ENCODE measurements around the gene CCDC12.

CCDC12 gene

GRCh38 chr3:46898321-46899150 lies 78.0 kb downstream of the CCDC12 start:
- no peak for DNase-seq (ENCODE audit: insufficient read length, low spot score)
- no peak for FAIRE-seq

DNA sequence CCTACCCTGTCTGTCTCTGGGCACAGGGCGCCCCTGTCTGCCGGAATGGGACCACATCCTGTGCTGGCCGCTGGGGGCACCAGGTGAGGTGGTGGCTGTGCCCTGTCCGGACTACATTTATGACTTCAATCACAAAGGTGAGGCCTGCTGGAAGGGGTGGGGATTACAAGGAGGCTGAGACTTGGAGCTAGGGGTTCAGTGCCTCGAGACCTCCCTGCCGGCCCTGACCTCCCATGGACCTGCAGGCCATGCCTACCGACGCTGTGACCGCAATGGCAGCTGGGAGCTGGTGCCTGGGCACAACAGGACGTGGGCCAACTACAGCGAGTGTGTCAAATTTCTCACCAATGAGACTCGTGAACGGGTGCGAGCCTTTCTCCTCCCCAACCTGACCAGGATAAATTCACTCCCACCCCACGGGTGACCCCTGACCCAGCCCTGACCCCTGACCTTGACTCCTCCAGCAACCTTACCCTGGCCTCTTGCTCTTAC lies 78.7 kb downstream of the CCDC12 start:
- DNase-seq (ENCODE audit: insufficient read length, low spot score) (no peak), FAIRE-seq (no peak)

DNA sequence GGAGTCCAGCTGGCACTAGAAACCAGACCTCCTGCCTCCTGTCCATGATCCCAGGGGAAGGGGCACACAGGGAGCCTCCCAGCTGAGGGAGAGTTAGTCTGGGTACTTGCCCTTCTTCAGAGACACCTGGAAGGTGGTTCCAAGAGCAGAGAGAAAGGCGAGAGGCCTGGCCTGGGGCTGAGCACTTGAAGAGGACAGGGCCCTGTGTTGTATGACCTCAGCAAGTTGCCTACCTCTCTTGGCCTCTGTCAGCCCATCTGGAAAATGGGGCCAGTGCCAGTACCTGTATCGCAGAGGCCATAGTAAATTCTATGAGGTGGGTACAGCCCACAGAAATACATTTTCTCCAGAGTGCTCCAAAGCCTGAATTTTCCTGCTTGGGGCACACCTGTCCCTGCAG lies 79.5 kb downstream of the CCDC12 start:
- FAIRE-seq (no peak), DNase-seq (ENCODE audit: insufficient read length, low spot score) (no peak)

GRCh38 chr3:46896386-46896785 lies 80.2 kb downstream of the CCDC12 start:
- FAIRE-seq (no peak), DNase-seq (ENCODE audit: insufficient read length, low spot score) (no peak)

DNA sequence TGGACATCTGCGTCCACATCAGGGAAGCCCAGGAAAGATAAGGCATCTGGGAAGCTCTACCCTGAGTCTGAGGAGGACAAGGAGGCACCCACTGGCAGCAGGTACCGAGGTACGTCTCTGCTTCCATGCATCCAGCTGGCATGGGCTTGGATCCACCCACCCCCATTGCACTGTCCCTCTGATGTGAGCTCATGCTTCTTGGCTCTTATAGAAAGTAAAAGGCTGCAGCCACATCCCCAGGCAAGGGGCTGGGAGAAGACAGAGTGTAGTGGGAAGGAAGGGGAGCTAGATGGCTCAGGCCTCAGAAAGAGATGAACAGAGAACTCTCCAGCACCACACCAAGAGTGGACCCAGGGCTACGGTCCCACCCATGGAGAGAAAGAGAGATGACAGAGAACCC lies 80.8 kb downstream of the CCDC12 start:
- FAIRE-seq (no peak), DNase-seq (ENCODE audit: insufficient read length, low spot score) (no peak)

GRCh38 chr3:46895204-46895660 lies 81.3 kb downstream of the CCDC12 start:
- peak; percentile 67 for DNase-seq (ENCODE audit: insufficient read length, low spot score)
- peak; percentile 49 for FAIRE-seq

DNA sequence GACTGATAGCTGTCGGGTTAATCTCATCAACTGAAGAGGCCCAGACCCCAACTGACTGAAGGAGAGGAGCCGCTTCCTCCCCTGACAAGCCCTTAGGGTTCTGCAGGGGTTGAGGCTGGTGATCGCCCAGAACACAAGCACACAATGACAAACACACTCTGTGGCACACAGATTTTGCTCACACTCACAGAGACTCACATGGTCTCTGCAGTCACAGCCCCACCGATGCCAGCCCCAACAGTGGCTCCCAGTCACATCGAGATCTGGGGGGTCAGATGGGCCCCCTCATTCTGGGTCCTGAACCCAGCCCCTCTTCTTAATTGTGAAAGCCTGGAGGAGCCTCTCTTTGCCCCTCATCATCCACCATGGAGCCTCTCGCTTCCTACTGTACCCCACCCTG lies 82.3 kb downstream of the CCDC12 start:
- DNase-seq (ENCODE audit: insufficient read length, low spot score) (no peak), FAIRE-seq (no peak)

- FAIRE-seq (no peak), DNase-seq (ENCODE audit: insufficient read length, low spot score) (no peak)
Observed at GRCh38 chr3:46893763-46894162, 82.8 kb downstream of the CCDC12 start.

GRCh38 chr3:46893146-46893748 lies 83.3 kb downstream of the CCDC12 start:
- DNase-seq (ENCODE audit: insufficient read length, low spot score) = no peak
- no peak for FAIRE-seq

DNA sequence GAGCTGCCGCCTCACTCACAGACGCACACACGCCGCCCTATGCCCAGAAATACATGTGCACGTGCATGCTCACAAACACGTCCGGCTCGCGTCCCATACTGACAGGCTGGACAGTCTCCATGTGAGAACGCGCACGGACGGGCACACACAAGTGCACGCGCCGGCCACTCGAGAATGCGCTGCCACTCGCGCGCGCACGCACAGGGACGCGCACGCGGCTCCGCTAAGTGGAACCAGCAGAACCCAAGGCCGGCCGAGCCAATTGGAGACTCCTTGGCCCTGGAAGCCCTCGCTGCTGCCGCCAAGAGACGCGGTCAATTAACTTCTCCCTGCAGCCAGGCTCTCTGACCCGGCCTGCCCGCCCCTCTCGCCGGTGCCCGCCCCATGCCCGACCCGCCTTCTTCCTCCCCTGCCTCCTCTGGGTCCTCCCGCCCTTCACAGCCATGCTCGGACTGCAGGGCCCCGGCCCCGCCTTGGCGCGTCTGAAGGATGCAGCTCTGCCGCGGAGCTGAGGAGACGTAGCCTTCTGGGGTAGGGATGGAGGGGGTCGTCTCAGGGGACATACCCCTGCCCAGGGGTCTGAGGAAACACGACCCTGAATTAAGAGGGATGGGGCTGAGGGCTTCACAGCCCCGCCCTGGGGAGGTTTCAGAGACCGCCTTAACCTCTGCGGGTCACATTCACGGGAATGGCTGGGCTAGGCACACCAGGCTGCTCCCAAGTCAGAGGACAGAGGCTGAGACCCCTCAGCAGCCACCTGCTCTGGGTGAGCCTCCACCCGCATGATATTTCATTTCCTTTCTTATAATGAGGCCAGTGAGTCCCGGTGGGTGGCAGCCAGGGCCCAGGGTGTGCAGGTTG lies 84.0 kb downstream of the CCDC12 start:
- no peak for DNase-seq (ENCODE audit: insufficient read length, low spot score)
- FAIRE-seq = no peak

DNA sequence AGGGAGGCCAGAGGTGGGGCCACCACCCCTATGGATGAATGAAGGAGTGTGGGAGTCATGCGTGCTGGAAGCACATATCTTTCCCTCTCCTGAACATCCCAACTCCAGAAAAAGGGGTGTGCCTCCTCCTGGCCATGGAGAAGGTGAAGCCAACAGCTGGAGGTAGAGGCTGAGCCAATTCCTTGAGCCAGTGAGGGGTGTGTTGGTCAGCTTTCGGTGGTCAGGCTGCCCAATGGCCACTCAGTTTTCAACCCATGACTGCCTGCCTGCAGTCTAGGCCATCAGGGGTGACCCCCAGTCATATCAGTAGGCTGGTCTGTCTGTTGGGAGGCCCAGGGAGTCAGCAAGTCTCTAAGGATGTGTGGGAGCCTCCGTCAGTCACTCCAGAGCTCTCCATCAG lies 85.4 kb downstream of the CCDC12 start:
- DNase-seq (ENCODE audit: insufficient read length, low spot score) (no peak), FAIRE-seq (no peak)

GRCh38 chr3:46890132-46890531 lies 86.4 kb downstream of the CCDC12 start:
- no peak for FAIRE-seq
- DNase-seq (ENCODE audit: insufficient read length, low spot score) = no peak

- DNase-seq (ENCODE audit: insufficient read length, low spot score) = no peak
- FAIRE-seq = no peak
Observed at GRCh38 chr3:46889381-46890110, 87.0 kb downstream of the CCDC12 start.

DNA sequence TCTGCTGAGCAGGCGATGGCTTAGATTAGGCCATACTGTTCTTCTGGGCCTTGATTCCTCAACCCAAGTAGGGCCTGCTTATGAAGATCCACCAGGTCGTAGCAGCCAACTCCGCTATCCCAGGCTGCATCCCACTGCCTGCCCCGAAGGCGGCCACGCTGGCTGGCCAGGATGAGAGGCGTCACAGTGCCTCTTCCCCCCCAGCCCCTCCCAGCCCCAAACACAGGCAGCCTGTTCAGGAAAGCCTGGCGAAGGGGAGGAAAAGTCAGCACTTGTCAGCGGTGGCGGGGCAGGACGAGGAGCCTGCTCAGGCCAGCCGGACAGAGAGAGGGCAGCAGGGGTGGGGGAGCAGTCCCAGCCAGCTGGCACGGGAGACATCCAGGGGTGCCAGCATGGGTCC lies 87.8 kb downstream of the CCDC12 start:
- DNase-seq (ENCODE audit: insufficient read length, low spot score) (no peak), FAIRE-seq (no peak)

- FAIRE-seq = no peak
- DNase-seq (ENCODE audit: insufficient read length, low spot score) = no peak
Observed at GRCh38 chr3:46887980-46888494, 88.5 kb downstream of the CCDC12 start.

GRCh38 chr3:46885612-46886011 lies 90.9 kb downstream of the CCDC12 start:
- no peak for FAIRE-seq
- no peak for DNase-seq (ENCODE audit: insufficient read length, low spot score)

- FAIRE-seq = no peak
- no peak for DNase-seq (ENCODE audit: insufficient read length, low spot score)
Observed at GRCh38 chr3:46884929-46885328, 91.6 kb downstream of the CCDC12 start.

GRCh38 chr3:46884427-46884826 lies 92.1 kb downstream of the CCDC12 start:
- no peak for FAIRE-seq
- no peak for DNase-seq (ENCODE audit: insufficient read length, low spot score)

DNA sequence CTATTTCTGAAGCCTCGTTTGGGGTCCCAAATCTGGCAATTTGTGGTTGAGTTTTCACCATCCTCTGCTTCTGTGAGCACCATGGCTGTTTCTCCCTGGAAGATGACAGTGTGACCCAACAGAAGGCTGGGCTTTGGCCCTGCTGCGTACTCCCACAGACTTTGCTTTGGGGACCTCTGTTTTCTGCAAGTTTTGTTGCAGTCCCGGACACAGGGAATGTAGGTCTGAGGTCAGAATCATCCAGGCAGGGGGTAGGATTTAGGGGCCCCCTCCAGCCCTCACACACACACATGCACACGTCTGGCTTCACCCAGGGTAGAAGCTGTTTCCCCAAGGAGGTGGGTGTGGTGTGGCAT lies 92.7 kb downstream of the CCDC12 start:
- FAIRE-seq (no peak), DNase-seq (ENCODE audit: insufficient read length, low spot score) (no peak)

DNA sequence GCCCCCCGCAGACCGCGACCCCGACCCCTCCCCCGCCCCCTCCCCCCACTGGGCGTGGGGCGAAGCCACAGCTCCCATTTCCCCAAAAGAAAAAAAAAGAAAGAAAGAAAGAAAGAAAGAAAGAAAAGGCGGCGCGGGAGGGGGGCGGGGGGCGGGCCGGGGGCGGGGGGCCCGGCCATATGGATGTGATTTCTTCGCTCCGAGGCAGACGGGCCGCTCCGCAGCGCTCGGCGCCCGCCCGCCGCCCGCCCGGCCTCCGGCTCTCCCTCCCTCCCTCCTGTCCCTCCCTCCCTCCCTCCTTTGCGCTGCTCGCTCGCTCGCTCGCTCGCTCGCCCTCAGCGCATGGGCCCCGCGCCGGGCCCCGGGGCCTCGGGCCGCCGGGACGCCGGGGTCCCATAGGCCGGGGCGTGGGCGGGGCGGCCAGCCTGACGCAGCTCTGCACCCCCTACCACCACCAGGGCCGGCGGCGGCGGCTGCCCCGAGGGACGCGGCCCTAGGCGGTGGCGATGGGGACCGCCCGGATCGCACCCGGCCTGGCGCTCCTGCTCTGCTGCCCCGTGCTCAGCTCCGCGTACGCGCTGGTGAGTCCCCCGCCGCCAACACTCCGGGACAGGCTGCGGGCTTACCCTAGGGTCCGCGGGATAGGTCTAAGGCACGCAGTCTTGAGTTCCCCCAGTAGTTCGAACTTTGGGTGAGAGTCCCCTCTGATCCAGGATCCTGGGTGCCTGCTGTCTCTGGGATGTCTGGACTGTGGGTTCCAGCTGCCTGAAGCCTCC lies 93.3 kb downstream of the CCDC12 start:
- FAIRE-seq = peak; percentile 23
- no peak for DNase-seq (ENCODE audit: insufficient read length, low spot score)
